ENCODE measurements around the gene ADCY4.

The ADCY4 gene

GRCh38 chr14:24289649-24290280 lies 45.1 kb downstream of the ADCY4 start:
- no peak overlapping the region for H3K4me3 ChIP-seq (replicated peaks; ENCODE audit: low read depth, low read length)
- TF ChIP-seq CTCF (IDR thresholded peaks at IDR 0.05; ENCODE audit: low read length, missing control alignments): no peak
- DNase-seq (ENCODE audit: low read depth): no peak

DNA sequence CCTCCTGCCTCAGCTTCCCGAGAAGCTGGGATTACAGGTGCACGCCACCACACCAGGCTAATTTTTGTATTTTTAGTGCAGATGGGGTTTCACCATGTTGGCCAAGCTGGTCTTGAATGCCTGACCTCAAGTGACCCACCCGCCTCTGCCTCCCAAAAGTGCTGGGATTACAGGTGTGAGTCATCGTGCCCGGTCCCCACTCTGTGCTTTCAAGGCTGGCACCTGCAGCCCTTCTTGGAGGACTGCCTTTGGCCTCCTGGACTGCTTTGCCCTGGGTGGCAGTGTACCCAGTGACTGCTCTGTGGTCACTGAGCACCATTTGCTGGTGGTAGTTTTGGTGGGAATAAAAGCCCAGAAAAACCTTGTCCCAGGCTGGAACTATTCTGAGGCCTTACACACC lies 47.9 kb downstream of the ADCY4 start:
- no peak overlapping the region for H3K4me3 ChIP-seq (replicated peaks; ENCODE audit: low read depth, low read length)
- no peak for TF ChIP-seq CTCF (IDR thresholded peaks at IDR 0.05; ENCODE audit: low read length, missing control alignments)
- no peak for DNase-seq (ENCODE audit: low read depth)

DNA sequence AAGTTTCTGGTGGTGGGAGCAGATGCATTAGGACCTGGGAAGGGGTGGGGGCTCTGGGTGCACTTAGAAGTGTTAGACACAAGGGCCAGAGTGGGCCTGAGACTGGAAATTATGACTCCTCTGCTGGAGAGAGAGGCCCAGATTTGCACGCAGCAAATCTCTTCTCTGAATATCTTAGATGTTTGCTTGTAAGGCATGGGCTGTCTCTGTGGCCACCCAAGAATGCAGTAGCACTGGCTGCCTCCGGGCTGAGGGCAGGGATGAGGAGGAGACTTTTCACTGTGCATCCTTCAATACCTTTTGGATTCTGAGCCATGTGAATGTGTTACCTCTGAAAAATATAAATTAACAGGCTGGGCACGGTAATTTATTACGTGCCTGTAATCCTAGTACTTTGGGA lies 49.5 kb downstream of the ADCY4 start:
- H3K4me3 ChIP-seq (replicated peaks; ENCODE audit: low read depth, low read length): no peak overlapping the region
- TF ChIP-seq CTCF (IDR thresholded peaks at IDR 0.05; ENCODE audit: low read length, missing control alignments): no peak
- no peak for DNase-seq (ENCODE audit: low read depth)

DNA sequence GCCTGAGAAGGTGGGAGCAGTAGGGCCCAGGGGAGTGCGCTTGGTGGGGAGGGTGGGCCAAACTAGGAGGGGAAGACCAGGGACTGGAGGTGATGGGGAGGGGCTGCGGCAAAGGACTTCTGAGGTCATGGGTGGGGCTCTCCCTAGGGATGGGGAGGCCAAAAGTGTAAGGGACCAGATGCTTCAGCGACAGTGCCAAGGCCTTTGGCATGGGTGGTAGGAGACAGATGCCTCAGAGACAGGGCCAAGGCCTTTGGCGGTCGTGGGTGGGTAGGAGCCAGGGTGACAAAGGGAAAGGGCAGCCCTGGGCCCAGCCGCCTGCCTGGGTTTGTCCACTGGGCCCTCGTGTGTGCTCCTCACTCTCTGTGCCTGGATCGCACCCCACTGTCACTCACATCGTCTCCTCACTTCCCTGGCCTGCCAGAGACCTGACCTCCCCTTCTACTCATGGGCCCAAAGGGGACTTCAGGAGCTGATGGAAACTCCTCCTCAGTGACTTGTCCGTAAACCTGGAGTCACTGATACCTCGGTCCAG lies 50.3 kb downstream of the ADCY4 start:
- H3K4me3 ChIP-seq (replicated peaks; ENCODE audit: low read depth, low read length): no peak overlapping the region
- DNase-seq (ENCODE audit: low read depth): no peak
- no peak for TF ChIP-seq CTCF (IDR thresholded peaks at IDR 0.05; ENCODE audit: low read length, missing control alignments)

GRCh38 chr14:24283796-24284460 lies 50.9 kb downstream of the ADCY4 start:
- no peak overlapping the region for H3K4me3 ChIP-seq (replicated peaks; ENCODE audit: low read depth, low read length)
- no peak for DNase-seq (ENCODE audit: low read depth)
- TF ChIP-seq CTCF (IDR thresholded peaks at IDR 0.05; ENCODE audit: low read length, missing control alignments): no peak

DNA sequence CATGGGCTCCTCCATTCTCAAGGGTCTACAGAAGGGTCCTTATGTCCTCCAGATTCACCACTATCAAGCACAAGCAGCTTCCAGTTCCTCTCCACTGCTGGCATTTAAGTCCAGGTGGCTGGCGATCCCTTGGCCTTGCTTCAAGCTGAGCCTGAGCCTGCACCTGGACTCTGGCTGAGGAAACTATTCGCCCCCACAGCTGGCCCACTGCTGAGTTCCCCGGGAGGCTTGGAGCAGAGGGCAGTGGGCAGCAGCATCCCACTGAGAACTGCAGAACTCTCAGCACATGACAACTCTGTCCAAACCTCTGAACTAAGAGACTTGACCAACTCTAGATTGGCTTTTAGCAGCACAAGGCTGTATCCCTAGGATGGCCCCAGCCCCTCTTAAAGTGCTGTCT lies 52.1 kb downstream of the ADCY4 start:
- TF ChIP-seq CTCF (IDR thresholded peaks at IDR 0.05; ENCODE audit: low read length, missing control alignments): no peak

More for the DNA sequence above, 52.1 kb downstream of the ADCY4 start:
- no peak overlapping the region for H3K4me3 ChIP-seq (replicated peaks; ENCODE audit: low read depth, low read length)
- no peak for DNase-seq (ENCODE audit: low read depth)
